Muscle layer of duodenum (tissue), 2 donors: ENCODE data around the gene CDHR2.

ENCODE experiments used
- H3K27ac ChIP-seq: one replicate; pipeline ENCODE4 v1.7.0; 2013; ENCODE audit warnings: mild to moderate bottlenecking, low read length
- H3K27me3 ChIP-seq: one replicate; pipeline ENCODE4 v1.7.0; 2013; ENCODE audit warnings: low read depth, mild to moderate bottlenecking, control low read depth, low read length
- H3K36me3 ChIP-seq, 2 donors: one replicate each; pipeline ENCODE4 v1.7.0; 2013; ENCODE audit warnings: low read length in 2 of 2, control low read depth in 1 of 2, mild to moderate bottlenecking in 1 of 2; ENCODE audit not compliant: insufficient read depth in 2 of 2, control insufficient read depth in 1 of 2
- H3K4me1 ChIP-seq, 2 donors: one replicate each; pipeline ENCODE4 v1.7.0; 2013; ENCODE audit warnings: low read length in 2 of 2, mild to moderate bottlenecking in 2 of 2, control low read depth in 1 of 2, moderate library complexity in 1 of 2; ENCODE audit not compliant: insufficient read depth in 2 of 2, control insufficient read depth in 1 of 2
- H3K4me3 ChIP-seq, 2 donors: one replicate each; pipeline ENCODE4 v1.7.0; 2013; ENCODE audit warnings: low read length in 2 of 2, low read depth in 1 of 2, mild to moderate bottlenecking in 1 of 2
- H3K9me3 ChIP-seq, 2 donors: one replicate each; pipeline ENCODE4 v1.7.0; 2013; ENCODE audit warnings: low read length in 2 of 2, control low read depth in 1 of 2, mild to moderate bottlenecking in 1 of 2; ENCODE audit not compliant: control insufficient read depth in 1 of 2
- donor health status: healthy.

The CDHR2 gene

DNA sequence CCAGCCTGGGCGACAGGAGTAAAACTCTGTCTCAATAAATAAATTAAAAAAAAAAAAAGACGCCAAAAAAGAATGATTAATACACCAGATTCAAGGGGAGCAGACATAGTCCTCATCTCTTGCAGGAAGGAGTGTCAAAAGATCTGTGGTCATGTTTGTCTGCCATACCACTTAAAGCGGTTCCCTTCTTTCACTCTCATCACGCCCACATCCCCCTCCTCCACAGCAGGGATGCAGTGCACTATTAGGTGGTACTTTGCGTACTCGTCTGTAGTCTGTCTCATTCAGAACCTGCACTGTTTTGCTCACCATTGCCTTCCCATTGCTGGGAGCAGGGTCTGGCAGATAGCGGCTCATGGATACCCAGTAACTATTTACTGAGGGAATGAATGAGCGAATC lies 11.2 kb downstream of the CDHR2 start:
- Histone ChIP-seq H3K9me3 (no peaks in the 10 kb centered on the region), H3K4me3 (no peak overlapping the region), H3K4me1 (no peaks in the 10 kb centered on the region), H3K27ac (no peak overlapping the region), H3K36me3 (no peaks in the 10 kb centered on the region), H3K27me3 (no peaks in the 10 kb centered on the region)

DNA sequence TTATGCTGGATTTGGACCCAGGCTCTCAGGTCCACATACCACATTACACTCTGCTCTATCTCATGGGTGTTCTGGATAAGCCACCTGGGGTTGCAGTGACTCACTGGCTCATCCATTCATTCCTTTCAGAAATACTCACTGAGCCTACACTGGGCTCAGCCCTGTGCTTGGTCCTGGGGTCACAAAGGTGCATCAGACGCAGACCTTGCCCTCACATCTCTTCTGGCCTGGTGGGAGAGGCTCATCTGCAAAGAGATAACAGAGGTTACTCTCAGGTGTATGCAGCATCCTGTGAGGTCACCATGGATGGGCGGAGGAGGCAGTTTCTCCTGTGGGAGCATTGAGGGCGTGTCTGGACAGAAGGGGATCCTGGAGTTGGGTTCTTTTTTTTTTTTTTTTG lies 12.1 kb downstream of the CDHR2 start:
- Histone ChIP-seq H3K27me3 (no peaks in the 10 kb centered on the region), H3K36me3 (no peaks in the 10 kb centered on the region), H3K27ac (no peak overlapping the region), H3K4me3 (no peak overlapping the region), H3K9me3 (no peaks in the 10 kb centered on the region), H3K4me1 (no peaks in the 10 kb centered on the region)

DNA sequence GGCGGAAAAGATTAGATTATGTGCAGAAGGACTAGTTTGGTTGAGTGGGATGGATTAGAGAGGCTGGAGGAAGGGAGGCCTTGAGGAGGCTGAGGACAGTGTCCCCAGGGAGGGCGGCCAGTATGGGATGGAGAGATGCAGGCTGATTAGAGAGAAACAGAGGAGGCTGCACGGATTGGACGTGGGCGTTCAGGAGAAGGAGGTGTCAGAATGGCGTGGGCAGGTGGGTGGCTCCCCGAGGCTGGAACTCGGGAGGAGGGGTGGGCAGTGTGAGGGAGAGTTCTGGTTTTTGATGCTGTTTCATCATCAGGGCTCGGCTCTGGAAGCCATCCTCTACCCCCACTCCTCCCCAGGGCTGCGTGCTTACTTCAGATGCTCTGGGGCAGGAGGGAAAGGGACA lies 13.0 kb downstream of the CDHR2 start:
- Histone ChIP-seq H3K27me3 (no peaks in the 10 kb centered on the region), H3K4me3 (no peak overlapping the region), H3K36me3 (no peaks in the 10 kb centered on the region)

DNA sequence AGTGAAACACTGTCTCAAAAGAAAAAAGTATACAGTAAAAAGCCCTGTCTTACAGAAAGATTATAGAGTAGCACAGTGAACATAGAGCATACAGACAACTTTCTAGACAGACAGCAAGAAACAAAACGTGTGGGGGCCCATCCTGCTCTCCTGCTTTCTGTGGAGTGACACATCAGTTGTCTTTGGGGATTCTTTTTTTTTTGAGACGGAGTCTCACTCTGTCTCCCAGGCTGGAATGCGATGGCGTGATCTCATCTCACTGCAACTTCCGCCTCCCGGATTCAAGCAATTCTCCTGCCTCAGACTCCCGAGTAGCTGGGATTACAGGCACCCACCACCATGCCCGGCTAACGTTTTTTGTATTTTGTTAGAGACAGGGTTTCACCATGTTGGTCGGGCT lies 14.9 kb downstream of the CDHR2 start:
- peaks cover 0 to 4% of the 10 kb centered on the region in 2 donors for H3K9me3 ChIP-seq
- H3K4me1 ChIP-seq, result no peaks in the 10 kb centered on the region
- H3K27ac ChIP-seq, result no peak overlapping the region
- no peaks in the 10 kb centered on the region for H3K27me3 ChIP-seq
- no peak overlapping the region for H3K4me3 ChIP-seq
- H3K36me3 ChIP-seq, result no peaks in the 10 kb centered on the region

More for the DNA sequence above, 13.0 kb downstream of the CDHR2 start:
- no peaks in the 10 kb centered on the region for H3K4me1 ChIP-seq
- H3K9me3 ChIP-seq, result peaks cover 0 to 4% of the 10 kb centered on the region in 2 donors
- H3K27ac ChIP-seq, result no peak overlapping the region

DNA sequence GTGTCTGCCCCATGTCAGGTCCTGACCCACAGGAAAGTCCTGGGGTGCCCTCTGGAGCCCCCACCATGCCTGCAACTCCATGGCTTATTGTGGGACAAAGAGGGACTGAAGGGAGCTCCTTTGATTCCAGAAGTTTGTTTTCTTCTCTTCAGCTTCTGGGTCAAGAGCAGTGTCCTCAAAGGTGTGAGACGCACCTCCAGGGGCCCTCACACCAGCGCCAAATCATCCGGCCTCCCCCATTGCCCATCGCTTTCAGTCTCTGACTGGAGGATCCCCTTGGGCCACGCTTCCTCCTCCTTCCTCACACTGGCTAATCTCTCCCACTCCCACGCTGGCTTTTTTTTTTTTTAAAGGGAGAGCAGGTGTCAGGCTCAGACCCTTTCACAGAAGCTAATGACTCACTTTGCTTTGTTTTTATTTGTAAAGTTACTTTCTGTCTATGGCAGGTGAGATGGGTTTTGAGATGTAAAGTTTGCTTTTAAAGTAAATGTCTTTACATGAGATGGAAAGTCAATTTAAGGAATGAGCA lies 16.7 kb downstream of the CDHR2 start:
- Histone ChIP-seq H3K4me3 (no peak overlapping the region), H3K27me3 (no peaks in the 10 kb centered on the region), H3K9me3 (peaks cover 0 to 4% of the 10 kb centered on the region in 2 donors), H3K36me3 (no peaks in the 10 kb centered on the region), H3K4me1 (no peaks in the 10 kb centered on the region), H3K27ac (no peak overlapping the region)

DNA sequence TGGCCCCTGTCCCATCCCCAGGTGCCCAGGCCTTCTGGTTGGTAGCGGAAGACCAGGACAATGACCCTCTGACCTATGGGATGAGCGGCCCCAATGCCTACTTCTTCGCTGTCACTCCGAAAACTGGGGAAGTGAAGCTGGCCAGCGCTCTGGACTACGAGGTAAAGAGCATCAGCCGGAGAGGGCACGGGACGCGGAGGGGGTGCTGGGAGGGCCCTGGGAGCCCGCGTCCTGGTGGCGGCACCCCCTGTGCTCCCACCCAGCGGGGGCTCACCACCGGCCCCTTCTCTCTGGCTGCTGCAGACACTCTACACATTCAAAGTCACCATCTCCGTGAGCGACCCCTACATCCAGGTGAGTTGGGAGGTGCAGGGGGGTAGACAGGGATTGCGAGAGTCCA lies 19.5 kb downstream of the CDHR2 start:
- no peak overlapping the region for H3K27ac ChIP-seq
- H3K27me3 ChIP-seq, result no peaks in the 10 kb centered on the region
- no peaks in the 10 kb centered on the region for H3K4me1 ChIP-seq
- peaks cover 0 to 4% of the 10 kb centered on the region in 2 donors for H3K9me3 ChIP-seq
- no peak overlapping the region for H3K4me3 ChIP-seq
- no peaks in the 10 kb centered on the region for H3K36me3 ChIP-seq

DNA sequence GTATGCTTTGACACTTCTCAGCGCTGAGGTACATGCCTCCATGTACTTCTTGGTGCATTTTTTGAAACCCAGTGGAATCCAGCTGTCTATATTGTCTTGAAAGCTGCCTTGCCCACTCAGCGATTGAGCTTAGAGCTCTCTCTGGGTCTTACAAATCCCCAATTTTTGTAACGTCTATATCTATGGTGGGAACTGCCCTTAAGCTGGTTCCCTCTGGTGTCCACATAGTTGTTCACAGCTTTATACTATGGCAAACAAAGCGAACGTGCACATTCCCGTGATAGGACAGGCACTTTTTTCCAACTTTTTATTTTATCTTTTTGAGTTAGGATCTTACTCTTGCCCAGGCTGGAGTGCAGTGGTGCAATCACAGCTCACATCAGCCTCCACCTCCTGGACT lies 20.9 kb downstream of the CDHR2 start:
- H3K9me3 ChIP-seq, result peaks cover 0 to 4% of the 10 kb centered on the region in 2 donors
- H3K4me3 ChIP-seq, result no peak overlapping the region
- H3K27ac ChIP-seq, result no peak overlapping the region
- no peaks in the 10 kb centered on the region for H3K4me1 ChIP-seq
- H3K36me3 ChIP-seq, result no peaks in the 10 kb centered on the region
- H3K27me3 ChIP-seq, result no peaks in the 10 kb centered on the region

DNA sequence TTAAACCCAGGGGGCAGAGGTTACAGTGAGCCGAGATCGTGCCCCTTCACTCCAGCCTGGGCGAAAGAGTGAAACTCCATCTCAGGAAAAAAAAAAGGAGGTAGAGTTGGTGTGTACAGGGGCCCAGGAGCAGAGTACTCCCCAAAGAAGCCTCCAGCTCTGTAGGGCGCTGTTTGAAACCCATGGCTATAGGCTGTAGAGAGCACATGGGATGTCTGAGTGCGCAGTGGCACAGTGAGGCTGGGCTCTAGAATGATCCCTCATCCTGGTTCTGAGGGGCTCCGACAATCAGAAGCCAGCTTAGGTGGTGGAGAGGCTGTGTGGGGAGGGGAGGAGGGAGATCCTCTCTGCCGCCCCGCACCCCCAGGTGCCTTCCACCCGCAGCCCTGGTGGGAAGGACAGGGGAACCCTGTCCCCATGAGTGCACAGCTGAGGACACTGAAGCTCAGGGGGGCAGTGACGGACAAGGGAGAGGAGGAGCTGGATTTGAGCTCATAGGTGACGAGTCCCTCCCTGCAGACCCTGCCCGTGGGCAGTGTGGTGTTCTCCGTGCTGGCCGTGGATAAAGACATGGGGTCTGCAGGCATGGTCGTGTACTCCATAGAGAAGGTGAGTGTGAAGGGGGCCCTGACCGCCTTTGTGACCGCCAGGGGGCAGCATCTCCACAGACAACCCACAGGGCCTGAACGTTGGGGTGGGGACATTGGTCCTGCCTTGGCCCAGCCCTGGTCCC lies 24.6 kb downstream of the CDHR2 start:
- H3K36me3 ChIP-seq, result no peaks in the 10 kb centered on the region

DNA sequence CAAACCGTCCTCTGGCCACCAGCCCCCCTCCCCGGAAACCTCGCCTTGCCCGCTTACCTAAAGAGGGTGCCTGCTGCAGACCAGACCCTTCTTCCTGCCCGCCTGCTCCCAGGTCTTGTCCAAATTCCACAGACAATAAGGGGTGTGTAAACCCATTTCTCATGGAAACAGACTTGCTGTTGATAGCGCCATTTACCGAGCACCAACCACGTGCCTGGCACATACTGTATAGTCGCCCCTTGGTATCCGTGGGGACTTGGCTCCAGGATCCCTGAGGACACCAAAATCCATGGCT lies 25.1 kb downstream of the CDHR2 start:
- Histone ChIP-seq H3K4me3 (no peak overlapping the region), H3K27me3 (no peaks in the 10 kb centered on the region), H3K36me3 (no peaks in the 10 kb centered on the region), H3K4me1 (no peaks in the 10 kb centered on the region), H3K27ac (no peak overlapping the region), H3K9me3 (no peaks in the 10 kb centered on the region)

More for the DNA sequence above, 24.6 kb downstream of the CDHR2 start:
- Histone ChIP-seq H3K4me3 (no peak overlapping the region), H3K27ac (no peak overlapping the region), H3K4me1 (no peaks in the 10 kb centered on the region), H3K9me3 (no peaks in the 10 kb centered on the region), H3K27me3 (no peaks in the 10 kb centered on the region)

DNA sequence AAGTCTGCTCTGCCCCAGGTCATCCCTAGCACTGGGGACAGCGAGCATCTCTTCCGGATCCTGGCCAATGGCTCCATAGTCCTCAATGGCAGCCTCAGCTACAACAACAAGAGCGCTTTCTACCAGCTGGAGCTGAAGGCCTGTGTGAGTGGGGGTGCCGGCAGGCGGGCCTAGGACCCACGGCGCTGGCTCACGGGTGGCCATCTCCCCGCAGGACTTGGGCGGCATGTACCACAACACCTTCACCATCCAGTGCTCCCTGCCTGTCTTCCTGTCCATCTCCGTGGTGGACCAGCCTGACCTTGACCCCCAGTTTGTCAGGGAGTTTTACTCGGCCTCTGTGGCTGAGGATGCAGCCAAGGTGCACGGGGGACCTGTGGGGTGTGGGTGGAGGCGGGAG lies 25.9 kb downstream of the CDHR2 start:
- H3K36me3 ChIP-seq, result no peaks in the 10 kb centered on the region
- H3K4me1 ChIP-seq, result no peaks in the 10 kb centered on the region
- no peak overlapping the region for H3K27ac ChIP-seq
- H3K9me3 ChIP-seq, result no peaks in the 10 kb centered on the region
- H3K27me3 ChIP-seq, result no peaks in the 10 kb centered on the region
- H3K4me3 ChIP-seq, result no peak overlapping the region

DNA sequence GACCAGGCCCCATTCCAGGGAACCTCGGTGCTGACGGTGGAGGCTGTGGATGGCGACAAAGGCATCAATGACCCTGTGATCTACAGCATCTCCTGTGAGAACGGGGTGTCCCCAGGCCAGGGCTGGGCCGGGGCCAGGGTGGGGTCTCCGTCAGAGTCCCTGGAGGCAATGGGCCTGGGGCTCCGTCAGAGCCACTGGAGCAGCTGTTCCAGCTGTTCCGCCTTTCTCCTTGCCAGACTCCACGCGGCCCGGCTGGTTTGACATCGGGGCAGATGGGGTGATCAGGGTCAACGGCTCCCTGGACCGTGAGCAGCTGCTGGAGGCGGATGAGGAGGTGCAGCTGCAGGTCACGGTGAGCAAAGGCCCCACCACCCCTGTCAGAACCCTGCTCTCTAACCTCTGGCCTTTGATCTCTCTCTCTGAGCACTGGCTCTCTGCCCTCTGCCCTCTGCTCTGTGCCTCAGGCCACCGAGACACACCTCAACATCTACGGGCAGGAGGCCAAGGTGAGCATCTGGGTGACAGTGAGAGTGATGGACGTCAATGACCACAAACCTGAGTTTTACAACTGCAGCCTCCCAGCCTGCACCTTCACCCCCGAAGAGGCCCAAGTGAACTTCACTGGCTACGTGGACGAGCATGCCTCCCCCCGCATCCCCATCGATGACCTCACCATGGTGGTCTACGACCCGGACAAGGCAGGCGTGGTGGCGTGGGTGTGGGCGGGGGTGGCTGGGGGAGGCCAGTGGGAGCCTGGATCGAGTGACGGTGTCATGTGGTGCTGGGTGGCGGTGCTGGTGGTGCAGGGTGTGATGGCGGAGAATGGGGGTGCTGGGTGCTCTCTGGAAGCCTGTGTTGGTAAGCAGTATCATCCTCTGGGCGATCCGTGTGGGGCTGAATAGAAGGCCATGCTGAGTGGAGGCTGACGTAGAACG lies 26.6 kb downstream of the CDHR2 start:
- H3K36me3 ChIP-seq, result no peaks in the 10 kb centered on the region
- H3K9me3 ChIP-seq, result no peaks in the 10 kb centered on the region
- no peaks in the 10 kb centered on the region for H3K27me3 ChIP-seq
- H3K4me1 ChIP-seq, result no peaks in the 10 kb centered on the region
- H3K27ac ChIP-seq, result no peak overlapping the region
- no peak overlapping the region for H3K4me3 ChIP-seq
